Measurements from ENCODE around the gene GRID1. TPM values are rescaled to one million over a fixed set of nuclear protein-coding genes. Genes with fewer than 3 reads are reported as not detected.

The GRID1 gene
- total RNA-seq, 1 donor from 2014 or later, result 9.2 TPM

DNA sequence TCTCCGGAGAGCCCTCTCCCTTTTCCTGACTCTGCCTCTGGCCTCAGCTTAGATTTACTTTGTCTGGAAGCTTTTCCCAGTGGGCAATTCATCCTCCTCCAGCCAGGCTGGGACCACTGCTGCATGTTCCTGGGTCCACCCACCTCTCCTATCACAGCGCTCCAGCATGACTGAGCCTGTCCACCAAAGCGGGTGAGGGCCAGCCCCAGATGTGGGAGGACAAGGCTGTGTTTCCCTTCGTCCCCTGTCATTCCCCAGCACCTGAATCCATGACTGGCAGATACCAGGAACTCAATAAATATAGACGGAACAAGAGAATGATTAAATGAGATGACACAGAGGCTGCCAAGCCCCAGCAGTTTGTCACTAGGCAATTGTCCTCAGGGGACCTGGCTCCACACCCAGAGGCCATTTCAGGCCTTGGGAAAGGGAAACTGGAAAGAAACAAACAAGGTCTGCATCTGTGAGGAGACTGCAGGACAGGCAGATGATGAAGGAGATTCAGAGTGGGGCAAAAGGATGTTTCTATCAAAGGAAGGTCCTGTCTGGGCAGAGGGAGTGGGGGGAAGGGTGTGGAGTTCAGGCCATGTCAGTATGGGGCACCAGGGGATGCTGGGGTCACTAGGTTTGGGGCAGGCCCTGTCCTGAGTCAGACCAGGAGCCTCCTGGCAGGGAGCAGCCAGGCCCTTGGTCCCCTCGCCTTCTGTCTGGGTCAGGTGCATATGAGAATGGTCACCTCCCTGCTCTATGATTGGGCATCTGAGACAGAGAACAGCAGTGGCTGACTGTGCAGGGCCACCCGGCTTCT, 576.4 kb downstream of the GRID1 start:
- Mint-ChIP-seq H3K9me3 (no peaks in the 10 kb centered on the region), H3K4me1 (ENCODE audit: unreplicated experiment) (peaks cover 11% of the 10 kb centered on the region), H3K27me3 (no peaks in the 10 kb centered on the region), H3K4me3 (no peak overlapping the region), H3K36me3 (no peaks in the 10 kb centered on the region), H3K27ac (peak overlapping the region; percentile 71)
- TF ChIP-seq, protein P1, sequence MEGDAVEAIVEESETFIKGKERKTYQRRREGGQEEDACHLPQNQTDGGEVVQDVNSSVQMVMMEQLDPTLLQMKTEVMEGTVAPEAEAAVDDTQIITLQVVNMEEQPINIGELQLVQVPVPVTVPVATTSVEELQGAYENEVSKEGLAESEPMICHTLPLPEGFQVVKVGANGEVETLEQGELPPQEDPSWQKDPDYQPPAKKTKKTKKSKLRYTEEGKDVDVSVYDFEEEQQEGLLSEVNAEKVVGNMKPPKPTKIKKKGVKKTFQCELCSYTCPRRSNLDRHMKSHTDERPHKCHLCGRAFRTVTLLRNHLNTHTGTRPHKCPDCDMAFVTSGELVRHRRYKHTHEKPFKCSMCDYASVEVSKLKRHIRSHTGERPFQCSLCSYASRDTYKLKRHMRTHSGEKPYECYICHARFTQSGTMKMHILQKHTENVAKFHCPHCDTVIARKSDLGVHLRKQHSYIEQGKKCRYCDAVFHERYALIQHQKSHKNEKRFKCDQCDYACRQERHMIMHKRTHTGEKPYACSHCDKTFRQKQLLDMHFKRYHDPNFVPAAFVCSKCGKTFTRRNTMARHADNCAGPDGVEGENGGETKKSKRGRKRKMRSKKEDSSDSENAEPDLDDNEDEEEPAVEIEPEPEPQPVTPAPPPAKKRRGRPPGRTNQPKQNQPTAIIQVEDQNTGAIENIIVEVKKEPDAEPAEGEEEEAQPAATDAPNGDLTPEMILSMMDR (conservative IDR thresholded peaks at IDR 0.05), result no peak
- DNase-seq (ENCODE audit: extremely low spot score, unreplicated experiment), result no peak

DNA sequence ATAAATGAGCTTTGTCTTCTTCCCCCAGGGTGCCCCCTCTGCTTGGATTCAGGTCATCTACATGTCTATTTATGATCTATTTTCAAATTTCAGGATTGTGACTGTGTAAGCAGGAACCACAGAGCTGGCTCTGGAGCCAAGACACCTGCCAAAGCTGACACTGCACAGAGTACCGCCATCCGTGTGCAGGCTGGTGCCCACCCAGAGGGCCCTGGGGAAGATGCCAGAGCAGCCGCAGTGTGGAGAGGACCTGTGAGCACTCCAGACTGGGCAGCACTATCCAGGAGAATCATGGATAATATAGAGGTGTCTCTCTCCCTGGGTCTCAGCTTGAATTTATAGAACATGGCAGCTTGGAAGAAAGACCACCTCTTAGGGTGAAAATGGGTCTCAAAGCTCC, 577.5 kb downstream of the GRID1 start:
- no peaks in the 10 kb centered on the region for H3K36me3 Mint-ChIP-seq
- TF ChIP-seq, protein P1 (conservative IDR thresholded peaks at IDR 0.05), result no peak
- no peak overlapping the region for H3K27ac Mint-ChIP-seq
- peaks cover 16% of the 10 kb centered on the region for H3K4me1 Mint-ChIP-seq (ENCODE audit: unreplicated experiment)
- H3K27me3 Mint-ChIP-seq, result no peaks in the 10 kb centered on the region
- no peaks in the 10 kb centered on the region for H3K9me3 Mint-ChIP-seq
- no peak for DNase-seq (ENCODE audit: extremely low spot score, unreplicated experiment)
- no peak overlapping the region for H3K4me3 Mint-ChIP-seq

DNA sequence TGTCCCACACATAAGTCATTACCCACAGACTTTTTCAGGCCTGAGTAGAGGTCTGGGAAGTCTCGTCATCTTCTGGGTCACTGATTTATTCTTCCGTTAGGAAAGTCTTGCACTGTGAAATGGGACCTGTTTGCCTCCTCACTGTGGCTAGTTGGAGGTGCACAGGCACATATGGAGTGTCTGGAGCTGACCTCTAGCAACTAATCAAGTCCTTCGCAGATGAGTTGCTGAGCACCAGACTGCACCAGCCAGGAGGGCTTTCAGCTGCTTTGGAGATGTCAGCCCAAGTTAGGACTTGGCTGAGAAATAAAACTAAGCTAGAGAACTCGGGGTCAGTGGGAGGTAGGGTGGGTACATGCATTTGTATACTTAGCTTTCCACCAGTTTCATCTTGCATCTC, 578.0 kb downstream of the GRID1 start:
- Mint-ChIP-seq H3K4me3 (no peak overlapping the region), H3K27ac (no peak overlapping the region), H3K36me3 (no peaks in the 10 kb centered on the region), H3K27me3 (no peaks in the 10 kb centered on the region), H3K9me3 (no peaks in the 10 kb centered on the region), H3K4me1 (ENCODE audit: unreplicated experiment) (peaks cover 16% of the 10 kb centered on the region)
- TF ChIP-seq, protein P1 (conservative IDR thresholded peaks at IDR 0.05), result no peak
- no peak for DNase-seq (ENCODE audit: extremely low spot score, unreplicated experiment)

DNA sequence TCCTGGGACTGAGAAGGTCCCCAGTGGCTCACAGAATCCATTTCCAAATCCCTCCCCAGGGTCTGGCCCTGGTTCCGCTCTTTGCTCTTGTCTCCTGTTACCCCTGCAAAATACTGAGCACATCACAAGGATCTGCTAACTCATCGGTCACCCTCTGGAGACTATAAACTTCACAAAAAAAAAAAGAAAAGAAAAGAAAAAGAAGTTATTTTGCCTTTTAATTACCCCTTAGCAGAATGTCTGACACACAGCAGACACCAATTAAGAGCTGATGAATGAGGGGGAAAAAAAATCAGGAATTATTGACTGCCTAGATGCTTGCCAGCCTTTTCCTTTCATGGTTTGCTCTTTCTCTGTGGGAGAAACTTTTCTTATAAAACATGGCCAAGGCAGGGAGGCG, 578.7 kb downstream of the GRID1 start:
- TF ChIP-seq, protein P1 (conservative IDR thresholded peaks at IDR 0.05), result no peak
- Mint-ChIP-seq H3K36me3 (no peaks in the 10 kb centered on the region), H3K9me3 (no peaks in the 10 kb centered on the region), H3K4me3 (no peak overlapping the region), H3K27me3 (no peaks in the 10 kb centered on the region), H3K27ac (no peak overlapping the region), H3K4me1 (ENCODE audit: unreplicated experiment) (peaks cover 20% of the 10 kb centered on the region)
- DNase-seq (ENCODE audit: extremely low spot score, unreplicated experiment), result no peak

DNA sequence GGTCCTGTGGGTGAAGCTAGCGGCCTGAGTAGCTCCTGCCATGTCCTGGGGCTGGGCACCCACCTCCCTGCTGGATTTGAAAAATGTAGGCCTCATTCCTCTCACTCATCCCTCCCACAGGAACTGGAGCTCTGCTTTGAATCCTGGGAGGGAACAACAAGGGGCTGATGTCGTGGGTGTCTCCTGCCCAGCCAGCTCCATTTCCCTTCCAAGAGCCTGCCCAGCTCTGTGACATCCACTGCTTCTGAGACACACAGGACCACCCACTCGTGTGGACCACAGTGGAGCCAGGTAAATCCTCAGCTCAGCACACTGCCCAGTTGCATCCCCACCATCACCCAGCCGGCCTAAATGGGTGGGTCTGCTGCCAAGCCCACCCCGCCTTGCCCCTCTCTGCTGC, 579.2 kb downstream of the GRID1 start:
- H3K4me3 Mint-ChIP-seq, result no peak overlapping the region
- H3K36me3 Mint-ChIP-seq, result no peaks in the 10 kb centered on the region
- no peaks in the 10 kb centered on the region for H3K9me3 Mint-ChIP-seq
- peaks cover under 1% of the 10 kb centered on the region for H3K27me3 Mint-ChIP-seq
- no peak overlapping the region for H3K27ac Mint-ChIP-seq
- TF ChIP-seq, protein P1 (conservative IDR thresholded peaks at IDR 0.05), result no peak
- no peak for DNase-seq (ENCODE audit: extremely low spot score, unreplicated experiment)
- H3K4me1 Mint-ChIP-seq (ENCODE audit: unreplicated experiment), result peaks cover 20% of the 10 kb centered on the region

Measured in type B pancreatic cell (in vitro differentiated cells).